ENCODE data around the gene DLG4.

DNA sequence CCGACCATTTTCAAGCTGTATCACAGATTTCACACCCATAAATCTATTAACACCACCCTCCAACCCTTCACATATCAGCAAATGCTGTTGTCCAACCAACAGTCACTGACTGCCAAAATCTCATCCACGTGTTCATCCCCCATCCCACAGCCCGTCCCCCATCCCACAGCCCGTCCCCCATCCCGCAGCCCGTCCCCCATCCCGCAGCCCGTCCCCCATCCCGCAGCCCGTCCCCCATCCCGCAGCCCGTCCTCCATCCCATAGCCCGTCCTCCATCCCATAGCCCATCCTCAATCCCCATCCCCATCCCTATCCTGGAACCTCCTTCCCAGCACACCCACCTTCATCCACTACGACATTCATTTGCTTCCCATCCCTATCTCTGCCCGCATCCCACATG lies 14.1 kb downstream of the DLG4 start:
- TF ChIP-seq, protein P1, sequence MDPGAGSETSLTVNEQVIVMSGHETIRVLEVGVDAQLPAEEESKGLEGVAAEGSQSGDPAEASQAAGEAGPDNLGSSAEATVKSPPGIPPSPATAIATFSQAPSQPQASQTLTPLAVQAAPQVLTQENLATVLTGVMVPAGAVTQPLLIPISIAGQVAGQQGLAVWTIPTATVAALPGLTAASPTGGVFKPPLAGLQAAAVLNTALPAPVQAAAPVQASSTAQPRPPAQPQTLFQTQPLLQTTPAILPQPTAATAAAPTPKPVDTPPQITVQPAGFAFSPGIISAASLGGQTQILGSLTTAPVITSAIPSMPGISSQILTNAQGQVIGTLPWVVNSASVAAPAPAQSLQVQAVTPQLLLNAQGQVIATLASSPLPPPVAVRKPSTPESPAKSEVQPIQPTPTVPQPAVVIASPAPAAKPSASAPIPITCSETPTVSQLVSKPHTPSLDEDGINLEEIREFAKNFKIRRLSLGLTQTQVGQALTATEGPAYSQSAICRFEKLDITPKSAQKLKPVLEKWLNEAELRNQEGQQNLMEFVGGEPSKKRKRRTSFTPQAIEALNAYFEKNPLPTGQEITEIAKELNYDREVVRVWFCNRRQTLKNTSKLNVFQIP (CRISPR knock-in tag; IDR thresholded peaks at IDR 0.05; ENCODE audit: borderline replicate concordance, low read depth) = no peak
- no peak for TF ChIP-seq ZFP30 (CRISPR knock-in tag; IDR thresholded peaks at IDR 0.05)
- TF ChIP-seq ZNF8 (CRISPR knock-in tag; IDR thresholded peaks at IDR 0.05) = no peak
- TF ChIP-seq, protein P2, sequence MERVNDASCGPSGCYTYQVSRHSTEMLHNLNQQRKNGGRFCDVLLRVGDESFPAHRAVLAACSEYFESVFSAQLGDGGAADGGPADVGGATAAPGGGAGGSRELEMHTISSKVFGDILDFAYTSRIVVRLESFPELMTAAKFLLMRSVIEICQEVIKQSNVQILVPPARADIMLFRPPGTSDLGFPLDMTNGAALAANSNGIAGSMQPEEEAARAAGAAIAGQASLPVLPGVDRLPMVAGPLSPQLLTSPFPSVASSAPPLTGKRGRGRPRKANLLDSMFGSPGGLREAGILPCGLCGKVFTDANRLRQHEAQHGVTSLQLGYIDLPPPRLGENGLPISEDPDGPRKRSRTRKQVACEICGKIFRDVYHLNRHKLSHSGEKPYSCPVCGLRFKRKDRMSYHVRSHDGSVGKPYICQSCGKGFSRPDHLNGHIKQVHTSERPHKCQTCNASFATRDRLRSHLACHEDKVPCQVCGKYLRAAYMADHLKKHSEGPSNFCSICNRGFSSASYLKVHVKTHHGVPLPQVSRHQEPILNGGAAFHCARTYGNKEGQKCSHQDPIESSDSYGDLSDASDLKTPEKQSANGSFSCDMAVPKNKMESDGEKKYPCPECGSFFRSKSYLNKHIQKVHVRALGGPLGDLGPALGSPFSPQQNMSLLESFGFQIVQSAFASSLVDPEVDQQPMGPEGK (CRISPR knock-in tag; IDR thresholded peaks at IDR 0.05; ENCODE audit: borderline replicate concordance) = no peak
- no peak for TF ChIP-seq ESRRG (CRISPR knock-in tag; IDR thresholded peaks at IDR 0.05)
